ENCODE results near the gene MLC1. TPM values are rescaled to one million over a fixed set of nuclear protein-coding genes. Genes with fewer than 3 reads are reported as not detected.

The MLC1 gene
- polyA plus RNA-seq, 1 donor = 0.57 TPM

DNA sequence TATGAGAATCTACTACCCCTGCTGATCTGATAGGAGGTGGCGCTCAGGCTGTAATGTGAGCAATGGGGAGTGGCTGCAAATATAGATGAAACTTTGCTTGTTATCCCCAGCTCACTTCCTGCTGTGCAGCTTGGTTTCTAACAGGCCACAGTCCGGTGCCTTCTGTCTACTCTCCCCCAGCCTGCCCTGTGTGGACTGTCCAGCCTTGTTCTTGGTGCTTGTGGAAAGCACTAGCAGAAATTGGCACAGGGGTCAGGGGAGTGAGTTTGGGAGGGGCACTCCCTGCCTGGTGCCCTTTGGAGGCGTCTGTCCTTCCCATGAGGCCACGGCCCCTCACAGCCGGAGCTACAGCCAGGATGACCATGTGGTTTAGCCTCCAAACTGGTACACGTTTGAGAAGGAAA lies 18.9 kb upstream of the MLC1 start:
- no peaks in the 10 kb centered on the region for H3K36me3 ChIP-seq (ENCODE audit: control insufficient read depth, insufficient read depth, low read length)
- WGBS (ENCODE audit: insufficient coverage, low lambda C conversion rate) = 40% methylated on average over 1 of the region's 6 CpGs
- DNase-seq = no peak

DNA sequence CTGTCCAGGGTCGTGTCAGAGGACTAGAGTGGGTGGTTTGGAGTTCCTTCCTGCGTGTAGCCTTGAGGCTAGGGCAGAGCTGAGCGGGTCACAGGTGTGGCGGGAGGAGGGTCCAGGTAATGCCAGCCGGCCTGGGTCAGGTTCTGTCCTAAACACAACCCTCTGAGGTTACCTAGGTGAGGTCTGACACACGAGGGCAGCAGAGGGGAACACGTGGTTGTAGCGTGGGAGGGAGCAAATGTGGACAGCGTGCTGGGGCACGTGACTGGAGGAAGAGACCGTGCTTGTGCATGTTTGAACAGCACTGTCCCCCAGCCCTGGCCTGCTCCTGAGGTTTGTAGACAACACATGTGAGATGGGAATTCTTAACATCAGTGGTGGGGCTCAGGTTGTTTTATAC lies 17.7 kb upstream of the MLC1 start:
- DNase-seq = no peak
- H3K27ac ChIP-seq (ENCODE audit: low read length) = no peak overlapping the region
- no peaks in the 10 kb centered on the region for H3K27me3 ChIP-seq (ENCODE audit: control insufficient read depth, insufficient read depth, low read length)
- no peaks in the 10 kb centered on the region for H3K36me3 ChIP-seq (ENCODE audit: control insufficient read depth, insufficient read depth, low read length)
- WGBS (ENCODE audit: insufficient coverage, low lambda C conversion rate) = no CpG with 5 or more reads among the region's 11 CpGs
- H3K4me1 ChIP-seq (ENCODE audit: control insufficient read depth, insufficient read depth, low read length) = no peaks in the 10 kb centered on the region
- H3K9me3 ChIP-seq (ENCODE audit: control insufficient read depth, low read depth, low read length) = no peaks in the 10 kb centered on the region
- no peak overlapping the region for H3K4me3 ChIP-seq (ENCODE audit: low read length)

More for the DNA sequence above, 18.9 kb upstream of the MLC1 start:
- Histone ChIP-seq H3K27ac (ENCODE audit: low read length) (no peak overlapping the region), H3K9me3 (ENCODE audit: control insufficient read depth, low read depth, low read length) (no peaks in the 10 kb centered on the region), H3K27me3 (ENCODE audit: control insufficient read depth, insufficient read depth, low read length) (no peaks in the 10 kb centered on the region), H3K4me1 (ENCODE audit: control insufficient read depth, insufficient read depth, low read length) (no peaks in the 10 kb centered on the region), H3K4me3 (ENCODE audit: low read length) (no peak overlapping the region)

DNA sequence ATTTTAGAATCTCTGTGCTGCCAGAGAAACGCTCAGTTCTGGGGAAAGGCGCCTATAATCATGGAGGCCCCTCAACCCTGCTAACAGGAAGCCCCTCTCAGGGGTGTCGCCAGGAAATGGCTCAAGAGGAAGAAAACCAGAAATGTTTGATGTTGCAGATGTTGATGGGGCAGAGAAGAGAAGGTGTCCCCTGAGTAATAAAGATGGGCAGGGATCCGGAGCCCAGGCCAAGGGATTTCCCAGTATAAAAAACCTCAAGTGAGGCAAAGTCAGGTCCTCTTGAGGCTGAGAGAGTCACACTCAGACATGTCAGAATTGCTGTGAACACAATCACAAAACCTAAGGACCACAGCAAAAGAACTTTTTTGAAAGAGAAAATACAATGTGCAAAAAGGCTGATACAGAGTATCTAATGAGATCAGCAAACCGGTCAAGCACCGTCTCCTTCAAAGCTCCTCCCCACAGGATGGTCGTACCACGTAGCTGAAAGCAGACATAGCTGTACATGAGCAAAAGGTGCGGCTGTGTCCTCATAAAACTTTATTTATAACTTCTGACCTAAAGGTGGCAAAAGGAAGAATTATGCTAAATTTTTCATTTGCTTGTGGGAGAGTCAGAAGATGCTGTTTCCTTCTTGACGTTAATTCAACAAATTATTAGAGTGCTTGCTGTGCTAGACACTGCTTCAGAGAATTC lies 16.8 kb upstream of the MLC1 start:
- H3K4me1 ChIP-seq (ENCODE audit: control insufficient read depth, insufficient read depth, low read length) = no peaks in the 10 kb centered on the region
- 71% methylated on average over 4 of the region's 10 CpGs for WGBS (ENCODE audit: insufficient coverage, low lambda C conversion rate)
- no peak overlapping the region for H3K4me3 ChIP-seq (ENCODE audit: low read length)
- H3K27ac ChIP-seq (ENCODE audit: low read length) = no peak overlapping the region
- H3K36me3 ChIP-seq (ENCODE audit: control insufficient read depth, insufficient read depth, low read length) = no peaks in the 10 kb centered on the region
- peaks cover 2% of the 10 kb centered on the region for H3K27me3 ChIP-seq (ENCODE audit: control insufficient read depth, insufficient read depth, low read length)
- no peaks in the 10 kb centered on the region for H3K9me3 ChIP-seq (ENCODE audit: control insufficient read depth, low read depth, low read length)
- no peak for DNase-seq

DNA sequence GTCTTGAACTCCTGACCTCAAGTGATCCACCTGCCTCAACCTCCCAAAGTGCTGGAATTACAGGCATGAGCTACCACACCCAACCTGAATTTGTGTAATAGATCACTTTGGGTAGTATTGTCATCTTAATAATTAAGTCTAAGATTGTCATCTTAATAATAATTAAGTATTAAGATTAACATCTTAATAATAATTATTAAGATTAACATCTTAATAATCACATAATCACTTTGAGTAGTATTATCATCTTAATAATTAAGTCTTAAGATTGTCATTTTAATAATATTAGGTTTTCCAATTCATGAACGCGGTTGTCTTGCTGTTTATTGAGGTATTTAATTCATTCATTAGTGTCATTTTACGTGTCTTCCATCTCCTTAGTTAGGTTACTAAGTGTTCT lies 12.8 kb upstream of the MLC1 start:
- 71% methylated on average over 1 of the region's 3 CpGs for WGBS (ENCODE audit: insufficient coverage, low lambda C conversion rate)

DNA sequence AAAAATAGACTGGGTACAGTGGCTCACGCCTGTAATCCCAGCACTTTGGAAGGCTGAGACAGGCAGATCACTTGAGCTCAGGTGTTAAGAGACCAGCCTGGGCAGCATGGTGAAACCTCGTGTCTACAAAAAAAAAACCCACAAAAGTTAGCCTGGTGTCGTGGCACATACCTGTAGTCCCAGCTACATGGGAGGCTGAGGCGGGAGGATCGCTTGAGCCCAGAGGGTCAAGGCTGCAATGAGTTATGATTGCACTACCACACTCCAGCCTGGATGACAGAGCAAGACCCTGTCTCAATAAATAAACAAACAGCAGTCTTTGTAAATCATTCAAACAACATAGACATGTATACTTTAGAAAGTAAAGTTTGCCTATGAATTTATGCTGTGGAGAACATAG lies 7.1 kb upstream of the MLC1 start:
- Histone ChIP-seq H3K4me3 (ENCODE audit: low read length) (no peak overlapping the region), H3K36me3 (ENCODE audit: control insufficient read depth, insufficient read depth, low read length) (no peaks in the 10 kb centered on the region), H3K27me3 (ENCODE audit: control insufficient read depth, insufficient read depth, low read length) (peaks cover 28% of the 10 kb centered on the region), H3K27ac (ENCODE audit: low read length) (no peak overlapping the region), H3K9me3 (ENCODE audit: control insufficient read depth, low read depth, low read length) (peaks cover 14% of the 10 kb centered on the region), H3K4me1 (ENCODE audit: control insufficient read depth, insufficient read depth, low read length) (no peaks in the 10 kb centered on the region)
- no CpG with 5 or more reads among the region's 5 CpGs for WGBS (ENCODE audit: insufficient coverage, low lambda C conversion rate)
- DNase-seq = no peak

More for the DNA sequence above, 12.8 kb upstream of the MLC1 start:
- H3K4me1 ChIP-seq (ENCODE audit: control insufficient read depth, insufficient read depth, low read length) = no peaks in the 10 kb centered on the region
- H3K27ac ChIP-seq (ENCODE audit: low read length) = no peak overlapping the region
- H3K36me3 ChIP-seq (ENCODE audit: control insufficient read depth, insufficient read depth, low read length) = no peaks in the 10 kb centered on the region
- DNase-seq = no peak
- peaks cover 12% of the 10 kb centered on the region for H3K27me3 ChIP-seq (ENCODE audit: control insufficient read depth, insufficient read depth, low read length)
- no peaks in the 10 kb centered on the region for H3K9me3 ChIP-seq (ENCODE audit: control insufficient read depth, low read depth, low read length)
- no peak overlapping the region for H3K4me3 ChIP-seq (ENCODE audit: low read length)

DNA sequence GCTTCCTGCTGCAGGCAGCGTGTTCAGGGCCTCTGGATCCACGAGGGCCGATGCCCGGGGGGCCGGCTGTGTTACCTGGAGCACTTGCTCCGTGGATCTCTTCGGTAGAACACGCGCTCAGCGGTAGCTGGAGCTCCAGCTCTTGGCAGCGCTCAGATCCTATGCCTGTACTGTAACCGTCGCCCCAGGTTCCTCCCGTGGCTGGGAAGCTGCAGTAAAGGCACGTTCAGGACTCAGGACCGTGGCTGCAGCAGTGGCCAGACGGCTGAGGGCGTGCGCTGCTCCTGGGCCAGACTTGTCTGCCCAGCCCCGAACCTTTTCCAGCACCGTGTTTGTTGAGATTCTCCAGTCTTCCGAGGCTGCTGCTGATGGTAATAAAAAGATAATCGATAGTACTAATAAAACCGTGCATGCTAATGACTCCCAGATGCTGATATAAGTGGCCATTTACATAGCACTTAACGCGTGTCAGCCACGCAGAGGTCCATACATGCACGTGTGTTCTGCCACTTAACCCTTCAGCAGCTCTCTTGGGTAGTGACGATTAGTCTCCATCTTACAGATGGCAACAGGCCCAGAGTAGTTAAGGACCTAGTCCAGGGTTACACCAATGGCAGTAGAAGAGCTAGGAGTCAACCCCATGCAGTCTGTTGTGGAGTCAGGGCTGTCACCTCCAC lies 6.0 kb upstream of the MLC1 start:
- peaks cover 24% of the 10 kb centered on the region for H3K27me3 ChIP-seq (ENCODE audit: control insufficient read depth, insufficient read depth, low read length)
- H3K27ac ChIP-seq (ENCODE audit: low read length) = no peak overlapping the region
- no peak for DNase-seq
- H3K4me3 ChIP-seq (ENCODE audit: low read length) = no peak overlapping the region
- H3K9me3 ChIP-seq (ENCODE audit: control insufficient read depth, low read depth, low read length) = peaks cover 14% of the 10 kb centered on the region
- WGBS (ENCODE audit: insufficient coverage, low lambda C conversion rate) = 65% methylated on average over 6 of the region's 29 CpGs
- no peaks in the 10 kb centered on the region for H3K36me3 ChIP-seq (ENCODE audit: control insufficient read depth, insufficient read depth, low read length)
- H3K4me1 ChIP-seq (ENCODE audit: control insufficient read depth, insufficient read depth, low read length) = no peaks in the 10 kb centered on the region

DNA sequence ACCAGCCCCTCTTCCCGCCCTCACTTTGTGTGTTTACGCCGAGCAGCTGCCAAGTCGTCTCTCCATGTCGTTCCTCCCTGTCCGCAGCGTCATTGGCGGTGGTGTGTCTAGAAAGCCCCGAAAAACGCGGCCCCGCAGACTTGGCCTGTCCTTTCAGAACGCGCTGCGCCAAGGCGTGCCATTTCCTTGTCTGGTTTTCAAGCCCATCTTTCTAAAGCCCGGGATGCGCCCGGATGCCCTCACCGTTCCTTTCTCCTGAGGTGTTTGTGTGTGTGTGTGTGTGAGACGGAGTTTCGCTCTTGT lies 5.1 kb upstream of the MLC1 start:
- no peak for DNase-seq
- no peaks in the 10 kb centered on the region for H3K36me3 ChIP-seq (ENCODE audit: control insufficient read depth, insufficient read depth, low read length)
- no peak overlapping the region for H3K27ac ChIP-seq (ENCODE audit: low read length)
- no peaks in the 10 kb centered on the region for H3K4me1 ChIP-seq (ENCODE audit: control insufficient read depth, insufficient read depth, low read length)
- H3K4me3 ChIP-seq (ENCODE audit: low read length) = no peak overlapping the region
- H3K9me3 ChIP-seq (ENCODE audit: control insufficient read depth, low read depth, low read length) = peaks cover 14% of the 10 kb centered on the region
- WGBS (ENCODE audit: insufficient coverage, low lambda C conversion rate) = 100% methylated on average over 1 of the region's 22 CpGs
- H3K27me3 ChIP-seq (ENCODE audit: control insufficient read depth, insufficient read depth, low read length) = peaks cover 23% of the 10 kb centered on the region

DNA sequence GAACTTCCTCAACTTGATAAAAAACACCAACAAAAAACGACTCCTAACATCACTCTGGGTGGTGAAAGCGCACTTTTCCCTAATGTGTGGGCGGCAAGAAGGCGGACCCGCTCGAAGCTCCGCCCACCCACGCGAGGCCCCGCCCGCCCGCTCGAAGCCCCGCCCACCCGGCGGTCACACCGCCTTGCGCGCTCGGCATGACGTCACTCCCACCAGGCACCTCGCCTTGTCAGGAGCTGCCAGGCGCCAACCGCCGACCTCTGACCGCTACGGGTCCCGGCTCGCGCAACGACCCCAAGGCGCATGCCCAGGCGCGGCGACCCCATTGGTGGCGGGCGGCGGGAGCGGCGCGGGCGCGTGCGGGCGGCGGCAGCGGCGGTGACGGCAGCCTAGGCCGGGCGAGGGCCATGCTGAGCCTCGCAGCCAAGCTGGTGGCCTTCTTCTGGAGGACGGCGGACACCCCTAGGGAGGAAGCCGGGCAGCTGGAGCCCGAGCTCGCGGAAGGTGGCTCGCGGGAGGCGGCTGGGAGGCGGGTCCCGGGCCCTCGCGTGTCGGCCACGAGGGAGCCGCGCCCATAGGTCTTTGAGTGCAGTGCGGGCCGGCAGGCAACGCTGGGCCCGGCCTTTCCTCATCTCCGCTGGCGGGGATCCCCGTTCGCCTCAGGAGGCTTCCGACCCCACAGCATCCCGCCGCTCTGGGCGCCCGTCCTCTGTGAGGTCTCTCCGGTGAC lies 4.6 kb upstream of the MLC1 start, which contains the start of gene MOV10L1:
Gene MOV10L1 (plus strand): TSS at position 325 of the 730 bp plus-strand sequence. CDS start 83 bp downstream, at position 408.
- Histone ChIP-seq H3K27ac (ENCODE audit: low read length) (no peak within 1 kb of the TSS), H3K4me3 (ENCODE audit: low read length) (no peak within 1 kb of the TSS), H3K9me3 (ENCODE audit: control insufficient read depth, low read depth, low read length) (peaks cover 14% of the 10 kb centered on the region), H3K4me1 (ENCODE audit: control insufficient read depth, insufficient read depth, low read length) (no peaks in the 10 kb centered on the region), H3K36me3 (ENCODE audit: control insufficient read depth, insufficient read depth, low read length) (no peaks in the 10 kb centered on the region), H3K27me3 (ENCODE audit: control insufficient read depth, insufficient read depth, low read length) (peaks cover 21% of the 10 kb centered on the region)
- WGBS (ENCODE audit: insufficient coverage, low lambda C conversion rate) = no CpG with 5 or more reads among the region's 83 CpGs
- DNase-seq = no peak

DNA sequence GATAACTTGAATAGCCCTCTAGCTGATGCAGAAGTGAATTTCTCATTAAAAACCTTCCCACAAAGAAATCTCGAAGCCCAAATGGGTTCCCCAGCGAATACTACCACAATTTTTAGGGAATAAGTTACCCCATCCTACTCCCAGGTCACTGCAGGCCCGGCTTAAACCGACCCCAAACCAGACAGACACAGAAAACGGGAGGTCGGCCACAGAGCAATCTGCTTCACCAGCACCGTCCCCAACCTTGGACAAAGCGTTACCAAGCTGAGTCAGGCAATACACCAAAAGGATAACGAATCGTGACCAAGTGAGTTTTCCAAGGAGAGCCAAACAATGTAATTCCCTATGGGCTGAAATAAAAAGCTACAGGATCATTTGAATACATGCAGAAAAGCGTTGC lies 4.0 kb upstream of the MLC1 start:
- DNase-seq = no peak
- H3K4me3 ChIP-seq (ENCODE audit: low read length) = no peak overlapping the region
- no CpG with 5 or more reads among the region's 11 CpGs for WGBS (ENCODE audit: insufficient coverage, low lambda C conversion rate)
- no peak overlapping the region for H3K27ac ChIP-seq (ENCODE audit: low read length)
- H3K27me3 ChIP-seq (ENCODE audit: control insufficient read depth, insufficient read depth, low read length) = peaks cover 20% of the 10 kb centered on the region
- no peaks in the 10 kb centered on the region for H3K36me3 ChIP-seq (ENCODE audit: control insufficient read depth, insufficient read depth, low read length)
- H3K9me3 ChIP-seq (ENCODE audit: control insufficient read depth, low read depth, low read length) = peaks cover 14% of the 10 kb centered on the region
- no peaks in the 10 kb centered on the region for H3K4me1 ChIP-seq (ENCODE audit: control insufficient read depth, insufficient read depth, low read length)

DNA sequence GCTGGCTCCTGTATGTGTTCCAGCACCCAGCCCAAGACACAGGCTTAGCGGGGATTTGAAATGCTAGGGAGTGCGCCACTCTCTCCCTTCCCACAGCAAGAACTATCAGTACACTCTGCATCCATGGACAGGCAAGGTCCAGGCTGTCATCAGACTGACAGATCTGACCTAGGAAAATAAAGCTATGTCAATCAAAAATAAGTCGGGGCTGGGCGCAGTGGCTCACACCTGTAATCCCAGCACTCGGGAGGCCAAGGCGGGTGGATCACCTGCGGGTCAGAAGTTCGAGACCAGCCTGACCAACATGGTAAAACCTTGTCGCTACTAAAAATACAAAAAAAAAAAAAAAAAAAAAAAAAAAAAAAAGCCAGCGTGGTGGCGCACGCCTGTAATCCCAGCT lies 2.9 kb upstream of the MLC1 start:
- Histone ChIP-seq H3K27me3 (ENCODE audit: control insufficient read depth, insufficient read depth, low read length) (peaks cover 20% of the 10 kb centered on the region), H3K27ac (ENCODE audit: low read length) (no peak overlapping the region), H3K4me1 (ENCODE audit: control insufficient read depth, insufficient read depth, low read length) (peaks cover 5% of the 10 kb centered on the region), H3K4me3 (ENCODE audit: low read length) (no peak overlapping the region), H3K9me3 (ENCODE audit: control insufficient read depth, low read depth, low read length) (peaks cover 14% of the 10 kb centered on the region), H3K36me3 (ENCODE audit: control insufficient read depth, insufficient read depth, low read length) (no peaks in the 10 kb centered on the region)
- WGBS (ENCODE audit: insufficient coverage, low lambda C conversion rate) = no CpG with 5 or more reads among the region's 12 CpGs
- DNase-seq = no peak
